ENCODE data around the gene NPC1.

The NPC1 gene

GRCh38 chr18:23550898-23551297 lies 35.4 kb downstream of the NPC1 start:
- TF ChIP-seq CTCF (IDR thresholded peaks at IDR 0.05; ENCODE audit: insufficient read depth, low read depth, low read length, missing control alignments) = no peak
- peak; percentile 86 for DNase-seq (ENCODE audit: low read depth)
- no peak overlapping the region for H3K4me3 ChIP-seq (ENCODE audit: low read length)

DNA sequence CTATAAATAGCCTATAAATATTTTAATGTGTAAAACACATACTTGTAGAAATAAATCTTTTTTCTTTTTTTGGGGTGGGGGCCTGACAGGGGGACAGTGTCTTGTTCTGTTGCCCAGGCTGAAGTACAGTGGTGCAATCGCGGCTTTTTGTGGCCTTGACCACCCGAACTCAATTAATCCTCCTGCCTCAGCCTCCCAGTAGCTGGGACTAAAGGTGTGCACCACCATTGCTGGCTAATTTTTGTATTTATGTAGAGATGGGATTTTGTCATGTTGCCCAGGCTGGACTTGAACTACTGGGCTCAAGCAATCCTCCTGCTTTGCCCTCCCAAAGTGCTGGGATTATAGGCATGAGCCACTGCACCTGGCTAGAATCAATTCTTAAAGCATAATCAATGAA lies 37.6 kb downstream of the NPC1 start:
- no peak overlapping the region for H3K4me3 ChIP-seq (ENCODE audit: low read length)
- TF ChIP-seq CTCF (IDR thresholded peaks at IDR 0.05; ENCODE audit: insufficient read depth, low read depth, low read length, missing control alignments) = no peak
- no peak for DNase-seq (ENCODE audit: low read depth)

GRCh38 chr18:23548275-23548674 lies 38.0 kb downstream of the NPC1 start:
- DNase-seq (ENCODE audit: low read depth) = no peak
- H3K4me3 ChIP-seq (ENCODE audit: low read length) = no peak overlapping the region
- TF ChIP-seq CTCF (IDR thresholded peaks at IDR 0.05; ENCODE audit: insufficient read depth, low read depth, low read length, missing control alignments) = no peak

GRCh38 chr18:23547846-23548245 lies 38.5 kb downstream of the NPC1 start:
- no peak overlapping the region for H3K4me3 ChIP-seq (ENCODE audit: low read length)
- no peak for TF ChIP-seq CTCF (IDR thresholded peaks at IDR 0.05; ENCODE audit: insufficient read depth, low read depth, low read length, missing control alignments)
- peak; percentile 75 for DNase-seq (ENCODE audit: low read depth)

GRCh38 chr18:23547306-23547705 lies 39.0 kb downstream of the NPC1 start:
- H3K4me3 ChIP-seq (ENCODE audit: low read length) = no peak overlapping the region
- no peak for TF ChIP-seq CTCF (IDR thresholded peaks at IDR 0.05; ENCODE audit: insufficient read depth, low read depth, low read length, missing control alignments)
- no peak for DNase-seq (ENCODE audit: low read depth)

DNA sequence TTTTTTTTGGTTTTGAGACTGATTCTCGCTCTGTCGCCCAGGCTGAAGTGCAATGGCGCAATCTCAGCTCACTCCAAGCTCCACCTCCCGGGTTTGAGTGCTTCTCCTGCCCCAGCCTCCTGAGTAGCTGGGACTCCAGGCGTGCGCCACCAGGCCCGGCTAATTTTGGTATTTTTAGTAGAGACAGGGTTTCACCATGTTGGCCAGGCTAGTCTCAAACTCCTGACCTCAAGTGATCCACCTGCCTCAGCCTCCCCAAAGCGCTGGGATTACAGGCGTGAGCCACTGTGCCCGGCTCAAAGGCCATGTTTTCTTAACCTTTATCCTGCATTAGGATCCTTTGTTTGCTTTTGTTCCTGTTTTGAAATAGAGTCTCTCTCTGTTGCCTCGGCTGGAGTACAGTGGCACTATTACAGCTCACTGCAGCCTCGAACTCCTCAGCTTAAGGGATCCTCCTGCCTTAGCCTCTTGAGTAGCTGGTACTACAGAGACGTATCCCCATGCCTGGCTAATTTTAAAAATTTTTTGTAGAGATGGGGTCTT lies 41.0 kb downstream of the NPC1 start:
- TF ChIP-seq CTCF (IDR thresholded peaks at IDR 0.05; ENCODE audit: insufficient read depth, low read depth, low read length, missing control alignments) = no peak
- DNase-seq (ENCODE audit: low read depth) = no peak
- no peak overlapping the region for H3K4me3 ChIP-seq (ENCODE audit: low read length)

GRCh38 chr18:23542461-23542860 lies 43.8 kb downstream of the NPC1 start:
- no peak for DNase-seq (ENCODE audit: low read depth)
- TF ChIP-seq CTCF (IDR thresholded peaks at IDR 0.05; ENCODE audit: insufficient read depth, low read depth, low read length, missing control alignments) = no peak
- H3K4me3 ChIP-seq (ENCODE audit: low read length) = no peak overlapping the region

Data from epithelial cell of esophagus (primary cell).